HK-2 (cell line): ENCODE results near the gene SMG6.
"Not testable (repeated sequence)": the region's sequence is repeated elsewhere in the genome, so short reads cannot be mapped to it uniquely, and the experiment has no call there.

Source experiments
- DNase-seq: peaks from one replicate; pipeline ENCODE4 v3.0.0-alpha.2; 2018; ENCODE audit not compliant: unreplicated experiment

SMG6 gene

DNA sequence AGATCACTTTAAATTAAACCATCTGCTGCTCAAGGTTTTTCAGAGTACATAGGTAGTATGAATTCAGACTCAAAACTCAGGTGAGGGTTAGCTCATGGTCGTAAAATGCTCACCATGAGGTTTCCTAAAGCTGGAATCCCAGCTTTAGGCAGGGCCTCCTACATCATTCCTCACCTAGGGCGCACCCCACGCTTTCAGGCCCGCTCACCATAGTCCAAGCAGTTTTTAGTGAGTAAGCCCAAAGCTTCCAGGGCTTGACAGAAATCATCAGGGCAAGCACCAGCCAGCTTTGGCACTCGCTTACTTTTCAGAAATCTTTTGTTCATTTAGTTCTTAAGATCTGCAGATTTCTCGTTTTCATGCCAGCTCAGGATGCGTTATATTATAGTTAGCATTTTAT lies 158.9 kb downstream of the SMG6 start:
- no peak for DNase-seq

DNA sequence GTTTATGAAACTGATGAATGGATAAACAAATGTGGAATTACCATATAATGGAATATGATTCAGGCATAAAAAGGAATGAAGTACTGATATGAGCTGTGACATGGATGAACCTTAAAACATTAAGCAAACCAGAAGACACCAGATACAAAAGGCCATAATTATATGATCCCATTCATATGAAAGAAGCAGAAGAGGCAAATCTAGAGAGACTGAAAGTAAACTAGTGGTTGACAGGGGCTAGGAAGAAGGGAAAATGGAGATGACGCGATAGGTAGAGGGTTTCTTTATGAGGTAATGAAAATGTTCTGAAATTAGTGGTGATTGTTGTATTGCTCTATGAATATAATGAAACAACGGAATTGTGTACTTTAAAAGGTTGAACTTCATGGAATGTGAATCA lies 160.3 kb downstream of the SMG6 start:
- no peak for DNase-seq

DNA sequence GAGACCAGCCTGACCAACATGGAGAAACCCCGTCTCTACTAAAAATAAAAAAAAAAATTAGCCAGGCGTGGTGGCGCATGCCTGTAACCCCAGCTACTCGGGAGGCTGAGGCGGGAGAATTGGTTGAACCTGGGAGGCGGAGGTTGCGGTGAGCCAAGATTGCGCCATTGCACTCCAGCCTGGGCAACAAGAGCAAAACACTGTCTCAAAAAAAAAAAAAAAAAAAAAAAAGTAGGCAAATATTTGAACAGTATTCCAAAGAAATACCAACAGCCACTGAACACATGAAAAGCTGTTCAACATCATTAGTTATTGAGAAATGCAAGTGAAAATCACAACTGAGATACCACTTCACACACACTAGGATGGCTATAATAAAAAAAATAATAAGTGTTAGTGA lies 160.9 kb downstream of the SMG6 start:
- DNase-seq, result not testable (repeated sequence)

DNA sequence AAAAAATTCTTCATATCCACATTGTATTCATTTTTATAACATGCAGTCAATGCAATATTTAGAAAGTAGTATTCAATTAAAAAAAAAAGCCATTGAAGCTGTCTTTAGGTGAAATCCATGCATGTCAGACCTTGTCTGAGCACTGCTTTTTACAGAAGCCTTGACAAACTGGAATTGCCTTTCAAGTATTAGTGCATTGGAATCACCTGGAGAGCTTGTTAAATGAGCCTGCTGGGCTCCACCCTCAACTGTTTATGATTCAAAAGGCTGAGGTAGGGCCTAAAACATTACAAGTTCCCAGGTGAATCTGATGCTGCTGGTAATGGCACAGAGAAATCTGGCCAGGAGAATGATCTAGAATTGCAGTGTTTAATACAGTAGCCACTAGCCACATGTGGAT lies 162.9 kb downstream of the SMG6 start:
- DNase-seq, result no peak

DNA sequence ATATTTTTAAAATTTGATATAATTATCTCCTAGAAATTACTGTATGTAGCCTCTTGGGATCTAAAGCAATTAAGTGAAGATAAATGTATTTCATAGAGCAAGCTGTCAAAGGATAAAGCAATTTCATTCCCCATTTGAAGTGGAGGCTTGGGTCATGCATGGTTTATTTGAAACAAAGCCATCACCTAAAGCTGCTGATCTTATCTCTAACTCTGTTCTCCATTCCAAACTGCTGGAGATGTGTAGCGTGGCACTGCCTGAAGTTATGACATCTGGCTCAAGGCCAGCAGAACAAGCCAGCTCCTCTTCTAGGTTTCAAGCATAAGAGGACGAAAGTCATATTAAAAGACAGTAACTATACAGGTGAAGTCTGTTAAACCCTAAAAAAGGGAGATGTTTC lies 164.8 kb downstream of the SMG6 start:
- DNase-seq, result no peak

DNA sequence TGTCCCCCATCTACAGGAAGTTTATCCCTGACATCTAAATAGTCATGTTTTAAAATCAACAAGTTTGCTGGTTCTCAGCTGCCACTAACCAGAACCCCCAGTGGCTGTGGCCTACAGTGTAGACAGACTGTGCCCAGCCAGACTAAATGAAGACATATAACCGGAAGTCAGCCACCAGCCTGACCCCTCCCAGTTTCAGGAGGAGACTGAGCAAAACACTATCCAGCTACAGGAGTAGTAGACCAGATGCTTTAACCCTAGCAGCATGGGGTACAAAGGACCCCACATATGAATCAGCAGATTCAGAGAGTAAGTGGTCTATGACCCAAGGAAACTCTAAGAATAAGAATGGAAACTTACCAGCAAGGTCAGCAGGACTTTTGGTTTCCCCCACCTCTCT lies 165.3 kb downstream of the SMG6 start:
- no peak for DNase-seq

DNA sequence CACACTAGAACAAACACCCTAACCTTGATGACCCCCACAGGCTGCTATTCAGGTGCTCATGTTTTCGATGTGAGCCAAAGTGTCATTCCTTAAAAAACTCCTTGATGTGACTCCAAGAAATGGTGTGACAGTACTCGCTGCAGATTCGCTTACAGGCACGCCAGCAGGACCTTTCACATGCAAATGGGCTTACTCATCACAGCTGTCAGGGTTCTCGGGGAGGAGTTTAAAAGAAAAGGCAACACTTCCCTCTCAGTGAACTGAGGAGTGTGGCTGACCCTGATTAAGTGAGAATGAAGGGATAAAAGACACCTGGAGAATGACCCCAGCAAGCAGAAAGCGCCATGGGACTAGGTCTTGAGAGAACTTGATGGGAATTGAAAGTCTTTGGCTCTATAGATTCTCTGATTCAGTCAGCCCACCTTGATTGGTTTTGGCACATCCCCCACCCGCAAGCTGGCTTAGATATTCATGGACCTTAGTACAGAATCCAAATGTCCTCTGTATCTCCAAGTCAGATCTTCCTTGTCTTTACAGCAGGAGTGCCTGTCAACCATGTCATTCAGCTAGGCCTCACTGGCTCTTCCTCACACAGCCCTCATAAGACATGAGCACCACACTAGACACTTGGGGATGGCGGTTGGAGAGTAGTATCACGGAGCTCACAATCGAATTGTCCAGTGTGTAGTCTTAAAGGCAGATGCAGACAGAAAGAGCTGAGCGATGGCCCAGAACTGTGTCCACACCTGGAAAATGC lies 166.1 kb downstream of the SMG6 start:
- peak; percentile 34 for DNase-seq

DNA sequence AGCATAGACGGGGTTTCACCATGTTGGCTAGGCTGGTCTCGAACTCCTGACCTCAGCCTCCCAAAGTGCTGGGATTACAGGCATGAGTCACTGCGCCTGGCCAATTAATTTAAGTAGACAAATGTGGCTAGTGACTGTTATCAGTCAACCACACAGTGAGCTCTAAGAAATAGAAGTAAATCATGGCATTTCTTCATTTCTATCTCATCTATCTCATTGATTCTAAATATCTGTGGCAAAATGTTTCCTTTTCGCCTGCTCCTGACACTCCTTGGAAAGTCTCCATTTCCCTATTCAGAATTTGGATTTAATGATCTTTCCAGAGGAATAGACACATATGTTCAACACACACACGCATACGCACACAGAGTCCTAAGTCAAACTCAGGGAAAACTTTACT lies 167.3 kb downstream of the SMG6 start:
- DNase-seq, result no peak

DNA sequence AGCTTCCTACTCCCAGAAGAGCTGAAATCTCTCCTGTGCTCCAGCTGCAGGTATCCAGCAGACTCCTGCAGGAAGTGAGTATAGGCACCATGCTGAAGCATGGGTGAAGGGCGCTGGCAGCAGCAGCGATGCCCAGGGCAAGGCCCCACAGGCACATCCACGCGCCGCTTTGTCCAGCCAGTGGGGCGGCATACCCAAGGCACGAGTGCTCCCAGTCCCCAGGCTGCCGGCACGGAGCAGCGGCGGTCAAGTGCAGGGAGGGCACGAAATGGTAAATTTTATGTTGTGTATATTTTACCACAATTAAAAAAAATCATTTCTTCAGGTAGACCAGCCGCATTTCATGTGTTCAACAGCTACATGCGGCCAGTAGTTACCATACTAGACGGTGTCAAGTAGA lies 175.6 kb downstream of the SMG6 start:
- DNase-seq, result no peak

DNA sequence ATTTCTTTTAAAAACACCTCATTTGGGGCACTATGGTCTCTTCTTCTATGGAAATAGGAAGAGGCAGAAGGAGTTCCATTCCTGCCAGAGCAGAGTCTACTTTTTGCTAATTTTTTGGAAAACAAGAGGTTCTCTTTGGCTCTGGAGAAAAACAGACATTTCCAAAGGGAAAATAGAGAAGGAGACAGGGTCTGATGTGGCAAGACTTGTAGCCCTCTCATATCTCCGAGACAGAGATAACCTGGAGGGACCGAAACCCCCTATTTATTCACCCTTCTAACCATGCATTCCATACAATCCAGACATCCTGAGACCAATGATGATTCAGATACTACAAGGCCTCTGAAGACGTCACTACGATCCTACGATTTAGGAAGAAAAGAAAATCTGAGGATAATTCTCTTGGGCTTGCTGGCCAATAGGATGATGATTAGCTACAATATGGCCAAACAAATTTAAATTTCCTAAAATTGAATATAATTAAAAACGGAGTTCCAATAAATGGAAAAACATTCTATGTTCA lies 178.5 kb downstream of the SMG6 start:
- no peak for DNase-seq

DNA sequence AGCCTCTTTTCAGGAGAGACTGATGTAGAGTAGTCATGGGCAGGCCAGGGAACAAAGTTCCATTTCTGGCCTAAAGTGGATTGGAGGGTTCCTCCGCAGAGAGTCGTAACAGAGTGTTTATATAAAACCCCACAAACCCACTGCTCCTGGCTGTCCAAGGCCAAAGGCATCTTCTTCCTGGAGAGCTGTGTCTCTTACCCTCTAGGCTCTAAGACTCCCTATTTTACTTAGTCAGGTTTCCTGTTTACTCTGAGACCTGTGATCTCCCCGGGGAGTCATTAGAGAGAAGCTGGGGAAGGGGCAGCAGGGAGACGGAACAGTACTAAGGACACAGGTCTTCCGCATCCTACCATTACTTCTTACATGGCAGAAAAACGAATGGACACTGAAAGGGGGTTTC lies 179.2 kb downstream of the SMG6 start:
- DNase-seq, result no peak

DNA sequence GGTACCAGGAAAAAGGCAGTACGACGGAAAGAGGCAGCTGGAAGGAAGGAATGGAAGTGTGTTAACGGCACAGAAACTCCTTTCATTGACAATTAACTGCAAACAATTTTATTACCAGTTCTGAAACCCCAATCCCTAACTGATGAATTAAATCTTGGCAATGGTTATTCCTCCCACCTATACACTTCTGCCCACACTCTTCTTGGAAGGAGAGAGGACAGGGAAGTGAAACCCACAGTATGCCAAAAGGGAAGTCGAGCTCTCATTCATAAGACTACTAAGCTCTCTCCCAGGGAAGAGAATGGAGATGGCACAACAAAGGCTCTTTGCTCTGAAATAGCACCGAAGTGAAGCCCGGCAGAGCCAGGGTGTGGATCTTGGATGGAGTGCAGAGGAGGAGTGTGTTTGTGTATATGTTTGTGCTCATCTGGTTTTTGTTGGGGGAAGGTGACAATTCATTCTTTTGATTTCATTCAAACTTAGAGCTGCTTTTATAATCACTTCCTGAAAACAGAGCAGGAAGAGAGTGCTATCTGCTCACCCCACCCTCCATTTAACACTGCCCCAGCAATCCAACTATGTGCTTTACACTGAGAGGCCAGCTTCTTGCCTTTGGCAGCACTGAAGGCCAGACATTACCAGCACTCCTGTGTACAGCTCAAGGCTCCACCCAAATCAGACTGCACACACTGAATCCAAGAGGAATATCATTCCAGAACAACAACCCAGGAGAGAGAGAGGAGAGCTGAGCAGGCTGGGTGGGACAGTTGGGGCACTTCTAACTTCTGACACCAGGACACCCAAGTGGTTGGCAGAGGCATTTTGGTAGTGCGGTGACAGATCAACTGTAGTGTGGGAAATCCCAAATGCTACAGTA lies 180.0 kb downstream of the SMG6 start:
- no peak for DNase-seq

DNA sequence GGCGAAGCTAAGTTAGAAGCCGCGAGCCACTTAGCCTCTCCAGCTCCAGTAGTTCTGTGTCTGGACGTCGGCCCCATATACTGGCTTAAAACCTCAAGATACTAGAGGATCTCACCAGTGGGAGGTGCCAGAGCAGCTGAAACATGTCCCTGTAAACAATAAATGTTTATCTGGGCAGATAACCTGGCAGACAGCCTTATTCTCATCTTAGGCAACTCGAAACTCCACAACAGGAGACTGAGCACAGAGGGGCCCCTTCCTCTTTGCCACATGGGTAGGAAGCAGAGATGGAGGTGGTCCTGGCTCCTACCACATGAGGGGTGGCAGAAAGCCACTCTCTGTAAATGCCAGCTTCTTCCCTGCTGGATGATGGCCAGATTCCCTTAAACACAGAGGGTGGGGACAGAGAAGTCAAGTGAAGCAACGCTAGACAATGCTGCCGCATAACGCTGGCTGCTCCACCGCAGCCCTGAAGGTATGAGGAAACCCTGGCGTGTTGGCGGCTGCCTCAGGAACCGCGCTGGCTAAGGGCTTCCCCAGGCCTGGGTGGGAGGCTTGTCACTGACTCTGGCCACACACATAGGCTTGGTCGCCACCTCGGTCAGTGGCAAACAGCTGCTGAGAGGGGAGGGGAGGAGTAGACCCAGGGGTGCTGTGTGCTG lies 180.8 kb downstream of the SMG6 start:
- no peak for DNase-seq

DNA sequence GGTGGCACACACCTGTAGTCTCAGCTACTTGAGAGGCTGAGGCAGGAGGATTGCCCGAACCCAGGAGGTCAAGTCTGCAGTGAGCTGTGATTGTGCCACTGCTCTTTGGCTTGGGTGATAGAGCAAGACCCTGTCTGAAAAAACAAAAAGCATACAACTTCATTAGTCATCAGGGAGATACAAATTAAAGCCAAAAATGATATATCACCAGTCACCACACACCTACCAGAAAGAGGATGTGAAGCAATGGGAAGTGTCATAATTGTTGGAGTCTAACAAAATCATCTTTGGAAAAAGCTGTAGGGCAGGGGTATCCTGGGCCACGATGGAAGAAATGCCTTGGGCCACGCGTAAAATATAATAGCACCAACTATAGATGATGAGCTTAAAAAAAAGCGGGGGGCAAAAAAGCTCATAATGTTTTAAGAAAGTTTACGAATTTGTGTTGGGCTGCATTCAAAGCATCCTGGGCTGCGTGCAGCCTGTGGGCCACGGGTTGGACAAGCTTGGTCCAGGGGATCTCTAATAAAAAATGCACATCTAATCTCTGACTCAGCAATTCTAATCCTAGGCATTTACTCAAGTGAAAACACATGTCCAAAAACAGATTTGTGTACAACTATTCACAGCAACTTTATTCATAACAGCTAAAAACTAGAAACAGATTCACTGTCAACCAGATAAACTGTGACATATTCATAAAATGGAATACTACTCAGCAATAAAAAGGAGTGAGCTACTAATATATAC lies 182.8 kb downstream of the SMG6 start:
- no peak for DNase-seq

DNA sequence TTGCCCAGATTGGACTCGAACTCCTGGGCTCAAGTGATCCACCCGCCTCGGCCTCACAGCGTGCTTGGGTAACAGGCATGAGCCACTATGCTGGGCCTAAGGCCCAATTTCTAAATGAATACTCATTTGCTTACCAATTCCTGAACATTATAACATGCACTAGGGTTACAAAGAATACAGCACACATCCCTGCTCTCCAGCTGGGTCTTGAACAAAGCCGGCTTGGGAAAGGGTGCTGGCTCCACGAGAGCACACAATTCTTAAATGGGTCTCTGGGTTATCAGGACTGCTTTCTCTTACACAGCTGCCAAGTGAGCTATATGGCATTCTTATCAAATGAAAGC lies 190.3 kb downstream of the SMG6 start:
- DNase-seq, result no peak

DNA sequence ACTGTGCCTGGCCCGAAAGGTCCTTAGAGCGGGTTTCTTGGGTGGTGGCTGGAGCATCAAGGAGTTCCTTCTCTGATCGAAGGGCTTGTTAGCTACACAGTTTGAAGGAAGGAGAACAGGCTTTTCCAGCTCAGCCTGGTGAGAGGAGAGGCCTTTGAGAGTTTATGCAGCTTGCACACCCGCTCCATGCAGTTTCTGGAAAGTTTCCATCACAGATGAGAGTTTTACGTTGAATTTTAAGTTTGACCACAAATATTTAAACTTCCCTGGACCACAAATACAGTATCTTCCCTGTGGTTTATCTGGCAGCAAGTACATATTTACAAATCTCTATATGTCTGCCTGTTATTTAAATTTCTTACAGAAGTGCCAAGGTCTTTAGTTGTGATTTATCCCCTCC lies 191.9 kb downstream of the SMG6 start:
- DNase-seq, result no peak

DNA sequence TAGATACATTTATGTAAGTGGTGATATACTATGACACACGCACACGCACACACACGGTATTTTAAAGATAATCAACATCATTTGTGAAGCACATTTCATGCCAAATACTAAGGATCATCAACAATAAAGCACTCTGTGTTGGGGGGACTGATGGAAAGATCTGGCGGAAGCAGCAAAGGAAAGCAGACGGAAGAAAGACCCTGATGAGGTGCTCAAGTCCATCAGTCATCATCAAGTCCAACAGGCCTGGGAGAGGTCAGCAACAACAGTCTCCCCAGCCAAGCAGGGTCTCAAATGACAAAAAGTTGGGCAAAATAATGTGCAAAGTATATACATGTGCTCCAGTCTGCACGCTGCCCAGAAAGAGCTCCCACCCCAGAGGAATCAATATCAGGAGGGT lies 193.1 kb downstream of the SMG6 start:
- DNase-seq, result no peak

DNA sequence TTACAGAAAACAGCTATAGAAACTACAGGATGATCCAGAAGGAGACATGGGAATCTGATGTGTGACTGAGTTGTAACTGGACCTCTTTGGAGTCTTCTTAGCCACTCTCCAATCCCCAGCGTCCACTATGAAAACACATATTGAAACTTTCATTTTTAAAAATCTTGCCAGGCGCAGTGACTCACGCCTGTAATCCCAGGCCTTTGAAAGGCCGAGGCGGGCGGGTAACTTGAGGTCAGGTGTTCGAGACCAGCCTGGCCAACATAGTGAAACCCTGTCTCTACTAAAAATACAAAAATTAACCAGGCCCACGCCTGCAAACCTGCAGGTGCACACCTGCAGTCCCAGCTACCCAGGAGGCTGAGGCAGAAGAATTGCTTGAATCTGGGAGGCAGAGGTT lies 195.4 kb downstream of the SMG6 start:
- no peak for DNase-seq

DNA sequence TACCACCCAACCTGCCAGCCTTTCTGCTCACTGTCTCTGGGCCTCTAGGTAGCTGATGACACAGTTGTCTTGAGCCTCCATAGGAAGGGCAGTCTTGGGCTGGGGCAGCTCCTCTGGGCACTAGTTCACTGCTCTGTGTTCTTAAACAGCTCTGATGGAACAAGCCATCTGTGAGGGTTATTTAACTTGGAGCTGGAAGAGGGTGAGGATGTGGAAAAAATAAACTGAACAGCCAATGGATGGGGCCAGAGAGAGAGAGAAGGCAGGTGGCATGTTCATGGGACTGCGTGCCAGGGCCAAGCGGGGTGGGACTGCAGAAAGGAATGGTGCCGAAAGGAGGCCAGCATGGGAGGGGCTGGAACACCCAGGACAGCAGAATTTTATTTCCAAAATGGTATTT lies 196.1 kb downstream of the SMG6 start:
- no peak for DNase-seq

DNA sequence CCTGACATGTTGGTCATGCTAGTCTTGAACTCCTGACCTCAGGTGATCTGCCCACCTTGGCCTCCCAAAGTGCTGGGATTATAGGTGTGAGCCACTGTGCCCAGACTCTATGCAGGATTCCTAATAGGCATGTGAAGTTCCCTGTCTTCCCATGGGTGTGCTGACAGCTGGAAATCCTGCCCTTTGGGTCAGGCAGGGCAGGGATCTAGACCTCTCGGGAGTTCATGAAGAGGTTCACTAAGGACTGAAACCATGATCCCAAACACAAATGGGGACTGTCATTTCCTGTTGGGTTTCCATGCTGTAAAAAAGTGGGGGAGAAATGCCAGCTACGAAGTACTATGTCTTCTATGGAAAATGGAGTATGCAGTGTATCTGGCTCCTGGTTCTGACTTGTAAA lies 196.5 kb downstream of the SMG6 start:
- no peak for DNase-seq

DNA sequence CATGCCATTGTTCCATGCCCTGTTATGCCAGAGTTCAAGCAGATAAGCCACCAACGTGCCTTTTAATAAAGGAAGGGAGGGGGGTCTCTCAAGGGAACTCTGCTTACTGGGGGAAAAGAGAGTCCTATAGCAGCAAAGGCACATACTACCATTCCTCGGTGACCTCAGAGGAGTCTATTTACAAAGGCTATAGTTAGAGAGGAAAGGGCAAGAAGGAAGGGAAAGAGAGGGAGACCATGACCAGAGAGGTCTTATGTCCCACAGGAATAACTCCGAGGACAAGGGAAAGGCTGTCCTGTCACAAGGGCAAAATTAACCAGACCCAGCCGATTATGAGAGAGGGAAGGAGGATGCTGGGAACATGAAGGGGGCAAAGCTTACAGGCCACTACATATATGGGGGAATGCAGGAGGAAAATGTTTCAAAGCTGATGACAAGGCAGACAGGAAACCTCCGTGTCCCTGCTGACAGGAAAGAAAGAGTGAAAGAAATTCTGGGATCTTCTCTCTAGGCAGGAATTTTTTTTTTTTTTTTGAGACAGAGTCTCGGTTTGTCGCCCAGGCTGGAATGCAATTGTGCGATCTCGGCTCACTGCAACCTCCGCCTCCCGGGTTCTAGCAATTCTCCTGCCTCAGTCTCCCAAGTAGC lies 197.2 kb downstream of the SMG6 start:
- no peak for DNase-seq
